SH-SY5Y (cell line): ENCODE results near the gene PAM16.

Experiments
- GATA2 ChIP-seq: IDR thresholded peaks from 2 replicates; pipeline ENCODE4 v1.6.1; 2011; ENCODE audit warnings: mild to moderate bottlenecking, low read depth, low read length
- GATA3 ChIP-seq: IDR thresholded peaks from 2 replicates; pipeline ENCODE4 v1.6.1; 2011; ENCODE audit warnings: low read depth, mild to moderate bottlenecking, low read length, moderate library complexity

The PAM16 gene

GRCh38 chr16:4377573-4378154, 26.5 kb upstream of the PAM16 start:
- TF ChIP-seq GATA2 (no peak), GATA3 (no peak)

DNA sequence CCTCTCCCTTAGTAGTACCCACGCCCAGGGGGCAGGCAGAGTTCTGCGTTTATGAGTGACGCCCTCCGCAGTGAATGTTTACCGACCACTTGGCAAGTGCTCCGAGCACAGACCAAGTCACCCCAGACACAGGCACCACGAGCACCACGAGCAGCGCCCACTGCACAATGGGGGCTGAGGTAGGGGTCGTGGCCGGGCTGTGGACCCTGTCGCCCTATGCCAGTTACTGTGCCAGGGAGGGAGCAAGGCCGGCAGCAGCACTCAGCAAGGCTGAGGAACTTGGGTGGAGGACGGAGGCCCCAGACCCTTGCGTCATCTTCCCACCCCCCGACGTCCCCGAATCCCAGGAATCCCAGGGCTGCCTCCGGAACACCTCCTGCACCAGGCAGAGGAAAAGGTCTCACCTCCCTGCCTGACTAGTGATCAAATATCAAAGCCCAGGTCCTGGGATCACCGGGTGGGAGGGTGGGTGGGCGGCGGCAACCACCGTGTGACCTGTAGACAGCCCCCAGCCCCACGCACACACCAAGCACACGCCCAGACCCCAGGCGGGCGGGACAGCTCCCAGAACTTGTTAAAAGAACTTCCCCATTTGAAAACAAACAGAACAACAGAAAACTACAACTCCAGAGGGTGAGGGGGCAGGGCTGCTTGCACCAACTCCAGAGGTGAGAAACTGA, 25.9 kb upstream of the PAM16 start:
- TF ChIP-seq GATA3 (no peak), GATA2 (no peak)

- TF ChIP-seq GATA2 (no peak), GATA3 (no peak)
These were observed 25.2 kb upstream of the PAM16 start for GRCh38 chr16:4376126-4376892.

GRCh38 chr16:4375717-4376116, 24.6 kb upstream of the PAM16 start:
- TF ChIP-seq GATA3 (no peak), GATA2 (no peak)

DNA sequence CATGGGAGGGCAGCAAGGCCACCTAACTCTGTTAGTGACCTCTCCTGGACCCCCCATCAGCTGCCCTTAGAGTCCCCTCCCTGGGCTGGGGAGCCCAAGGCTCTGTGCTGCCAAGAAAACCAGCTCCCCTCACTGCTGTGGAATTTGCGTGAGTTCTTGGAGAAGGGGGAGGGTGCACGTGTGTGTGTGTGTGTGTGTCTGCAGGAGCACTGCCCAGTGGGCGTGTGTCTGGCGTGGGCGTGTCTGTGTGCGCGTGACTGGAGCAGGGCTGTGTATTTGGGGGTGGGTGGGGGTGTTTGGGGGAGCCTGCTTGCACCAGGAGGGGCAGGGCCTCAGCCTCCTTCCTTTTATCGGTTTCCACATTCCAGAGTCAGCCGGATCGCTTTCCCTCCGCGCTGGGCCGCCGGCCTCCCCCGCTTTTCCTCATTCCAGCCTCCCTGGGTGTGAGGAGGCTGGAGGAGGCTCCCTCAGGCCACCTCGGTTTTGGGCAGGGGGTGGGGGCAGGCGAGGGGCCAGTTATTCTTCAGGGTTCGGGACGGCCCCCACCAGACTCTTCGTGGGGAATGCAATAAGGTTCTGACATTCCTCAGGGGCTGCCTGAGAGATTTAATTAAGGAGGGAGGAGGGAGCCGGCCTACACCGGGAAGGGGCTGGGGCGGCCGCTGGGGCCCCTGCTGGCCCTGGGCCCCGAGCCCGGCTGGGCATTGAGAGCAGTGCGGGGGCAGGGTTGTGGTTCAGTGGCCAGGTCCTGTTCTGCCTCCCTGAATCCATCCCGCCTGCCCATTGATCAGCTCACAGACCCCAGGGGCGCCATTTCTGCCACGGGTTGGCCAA, 23.0 kb upstream of the PAM16 start:
- TF ChIP-seq GATA3 = no peak
- no peak for TF ChIP-seq GATA2

DNA sequence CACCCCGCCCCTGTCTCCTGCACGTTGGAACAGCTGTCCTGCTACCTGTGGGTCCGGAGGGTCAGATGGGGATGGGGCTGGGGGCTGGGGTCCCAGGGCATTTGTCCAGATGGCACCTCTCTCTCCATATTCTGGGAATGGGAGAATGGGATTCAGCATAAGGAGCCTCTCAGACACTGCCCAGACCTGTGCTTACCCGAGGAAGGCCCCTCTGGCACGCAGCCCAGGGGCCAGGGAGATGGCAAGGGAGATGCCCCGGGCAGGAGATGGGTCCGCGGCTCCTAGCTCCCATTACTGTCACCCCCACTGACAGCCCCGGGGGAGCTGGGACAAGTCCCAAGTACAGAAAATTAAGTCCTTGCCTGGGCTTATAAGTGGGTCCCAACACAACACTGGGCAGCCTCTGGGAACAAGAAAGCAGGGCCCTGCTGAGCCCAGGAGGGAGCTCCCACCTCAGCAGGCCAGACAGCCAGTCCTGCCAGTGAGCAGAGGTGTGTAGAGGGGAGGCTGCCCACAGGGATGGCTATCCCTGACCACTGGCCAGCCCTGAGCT, 22.3 kb upstream of the PAM16 start:
- peak; percentile 47; the same call in 1 of the 2 replicates for TF ChIP-seq GATA2
- TF ChIP-seq GATA3 = no peak

DNA sequence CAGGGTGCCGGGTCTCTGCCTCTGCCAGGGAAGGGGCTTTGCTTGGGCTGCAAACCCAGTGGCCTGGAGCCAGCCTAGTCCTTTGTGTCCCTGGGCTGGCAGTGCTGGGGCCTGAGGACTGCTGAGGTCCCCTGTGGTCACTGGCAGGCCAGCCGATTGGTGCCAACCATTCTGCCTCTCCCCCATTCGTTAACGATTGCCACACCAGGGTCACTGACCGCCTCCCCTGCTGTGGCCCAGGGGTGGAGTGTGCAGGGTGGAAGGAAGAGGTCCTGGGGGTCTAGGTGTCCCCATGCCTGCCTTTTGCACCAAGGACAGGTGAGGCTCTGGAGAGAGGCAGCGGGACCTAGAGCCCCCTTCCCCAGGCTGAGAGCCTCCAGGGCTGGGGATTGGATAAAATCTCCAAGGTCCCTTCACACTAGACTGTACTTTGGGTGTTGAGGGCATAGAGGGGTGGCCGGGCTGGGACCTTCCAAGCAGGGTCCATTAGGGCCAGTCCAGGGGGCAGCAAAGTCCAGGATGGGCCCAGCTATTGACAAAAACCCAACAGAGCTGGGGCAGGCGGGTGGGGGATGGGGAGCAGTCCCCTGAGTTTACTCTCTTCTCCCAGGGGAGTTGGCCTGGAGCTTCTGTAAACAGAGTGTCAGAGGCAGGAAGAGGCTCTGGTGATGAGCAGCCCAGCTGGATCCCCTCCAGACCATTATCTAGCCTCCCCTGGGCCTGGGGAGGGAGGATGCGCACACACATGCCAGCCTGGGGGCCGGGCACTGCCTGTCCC, 21.6 kb upstream of the PAM16 start:
- TF ChIP-seq GATA3 = no peak
- peak; percentile 57 for TF ChIP-seq GATA2

GRCh38 chr16:4372001-4372577, 21.0 kb upstream of the PAM16 start:
- no peak for TF ChIP-seq GATA3
- TF ChIP-seq GATA2 = no peak

- TF ChIP-seq GATA2 (no peak), GATA3 (no peak)
These were observed 20.4 kb upstream of the PAM16 start, which contains the start of gene VASN for GRCh38 chr16:4371357-4372000. VASN (plus strand) TSS chr16:4371848; CDS start chr16:4380878, 9,030 bp downstream.

- no peak for TF ChIP-seq GATA3
- TF ChIP-seq GATA2 = no peak
These were observed 19.6 kb upstream of the PAM16 start for GRCh38 chr16:4370570-4371356.

DNA sequence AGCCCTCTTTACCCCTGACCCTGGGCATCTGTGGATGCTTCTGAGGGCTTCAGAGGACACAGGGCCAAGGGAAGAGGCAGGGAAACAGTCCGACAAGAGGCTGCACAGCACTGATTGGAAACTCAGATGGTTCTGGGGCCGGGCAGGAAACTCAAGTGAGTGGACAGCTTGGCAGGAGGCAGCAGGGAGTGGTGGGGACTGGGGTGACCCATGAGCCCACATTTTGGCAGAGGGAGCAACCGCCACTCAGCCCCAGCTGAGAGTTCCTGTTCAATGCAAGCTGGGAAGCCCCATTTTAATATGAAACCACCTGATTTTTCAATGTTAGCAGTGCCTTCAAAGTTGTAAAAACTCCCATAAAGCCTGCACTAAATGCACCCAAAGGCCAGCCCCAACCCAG, 19.0 kb upstream of the PAM16 start:
- TF ChIP-seq GATA2 (no peak), GATA3 (no peak)

DNA sequence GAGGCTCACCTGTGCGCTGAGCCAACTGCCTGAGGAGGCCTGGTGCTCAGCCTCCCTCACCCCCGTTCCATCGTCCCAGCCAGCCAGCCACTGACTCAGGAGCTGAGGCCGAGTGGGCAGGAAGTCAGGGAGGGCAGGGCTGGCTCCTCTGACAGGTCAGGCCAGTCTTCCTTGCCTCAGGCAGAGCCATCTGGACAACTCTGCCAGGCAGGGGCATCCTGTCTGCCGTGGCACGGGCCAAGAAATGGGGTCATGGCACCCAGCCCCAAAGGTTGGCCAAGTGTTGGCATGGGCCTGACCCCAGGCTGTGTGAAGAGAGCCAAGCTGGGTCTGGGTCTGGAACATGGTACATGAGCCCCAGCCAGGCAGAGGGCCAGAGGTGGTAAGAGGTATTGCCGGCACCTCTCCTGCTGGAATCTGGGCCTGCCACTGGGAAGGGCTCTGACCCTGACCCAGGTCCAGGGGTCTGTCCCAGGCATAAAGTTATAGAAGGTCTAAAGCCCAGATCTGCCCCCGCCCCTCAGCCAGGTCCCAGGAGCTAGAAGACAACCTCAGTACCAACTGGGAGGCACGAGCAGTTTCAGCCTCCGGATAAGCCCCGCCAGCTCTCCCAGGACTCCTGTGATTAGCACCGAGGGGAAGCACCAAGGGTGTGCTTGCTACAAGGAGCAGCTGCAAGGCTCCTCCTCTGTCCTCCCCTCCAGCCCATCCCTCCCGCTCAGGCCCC, 18.0 kb upstream of the PAM16 start:
- no peak for TF ChIP-seq GATA3
- TF ChIP-seq GATA2 = no peak
